ENCODE measurements around the gene VPS13C.

Gene VPS13C

DNA sequence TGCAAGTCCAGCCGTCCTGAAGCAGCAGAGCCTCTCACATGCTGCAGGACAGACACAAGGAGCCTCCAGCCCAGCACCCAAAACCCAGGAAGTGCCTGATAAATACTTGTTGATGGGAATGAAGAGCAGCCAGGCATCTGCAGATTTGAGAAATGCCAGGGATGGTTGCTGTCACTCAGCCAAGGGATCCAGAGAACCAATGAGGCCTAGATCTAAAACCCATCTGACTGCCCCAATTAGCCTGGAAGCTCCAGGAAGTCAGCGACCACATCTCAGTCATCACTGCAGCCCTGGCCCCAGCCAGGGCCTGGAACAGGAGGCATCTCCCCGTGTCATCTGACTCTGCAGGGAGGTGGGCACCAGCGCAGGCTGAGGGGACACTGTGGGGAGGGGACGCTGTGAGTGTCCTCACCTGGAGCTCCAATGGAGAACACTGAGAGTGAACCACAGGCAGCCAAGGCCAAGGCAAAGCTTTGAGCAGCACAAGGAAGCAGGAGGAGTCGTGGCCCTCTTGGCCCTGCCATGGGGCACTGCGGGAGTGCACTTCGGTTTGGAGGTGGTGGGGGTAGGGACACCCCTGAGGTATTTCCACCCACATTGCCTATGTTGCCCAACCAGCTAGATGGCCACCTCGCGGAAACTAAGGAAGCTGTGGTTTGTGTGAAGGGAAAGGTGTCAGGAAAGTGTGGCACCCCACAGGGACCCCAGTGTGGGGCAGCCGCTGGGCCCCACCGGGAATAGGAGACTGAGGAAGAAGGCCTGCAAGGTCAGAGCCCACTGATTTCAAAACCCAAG is 229.5 kb downstream of the VPS13C start:
- DNase-seq (ENCODE audit: low read depth) = no peak
- no peak overlapping the region for H3K4me3 ChIP-seq (ENCODE audit: low read depth, low read length)

DNA sequence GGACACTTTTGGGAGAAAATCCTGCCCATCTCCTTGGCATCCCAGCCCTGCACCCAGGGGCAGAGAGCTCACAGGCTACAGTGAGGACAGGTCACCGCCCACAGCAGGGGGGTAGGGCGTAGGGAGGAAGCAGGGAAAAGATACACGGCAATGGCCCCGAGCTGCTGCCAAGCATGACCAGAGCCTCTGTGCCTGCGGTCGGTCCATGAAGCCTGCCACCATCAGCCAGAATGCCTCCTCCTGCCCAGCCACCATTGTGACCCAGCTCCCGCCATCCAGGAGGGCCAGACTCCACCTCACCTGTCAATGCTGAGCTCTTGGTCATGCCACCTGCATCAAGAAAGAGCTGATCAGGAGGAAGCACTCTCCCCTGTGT is 230.7 kb downstream of the VPS13C start:
- DNase-seq (ENCODE audit: low read depth) = no peak
- H3K4me3 ChIP-seq (ENCODE audit: low read depth, low read length) = no peak overlapping the region

DNA sequence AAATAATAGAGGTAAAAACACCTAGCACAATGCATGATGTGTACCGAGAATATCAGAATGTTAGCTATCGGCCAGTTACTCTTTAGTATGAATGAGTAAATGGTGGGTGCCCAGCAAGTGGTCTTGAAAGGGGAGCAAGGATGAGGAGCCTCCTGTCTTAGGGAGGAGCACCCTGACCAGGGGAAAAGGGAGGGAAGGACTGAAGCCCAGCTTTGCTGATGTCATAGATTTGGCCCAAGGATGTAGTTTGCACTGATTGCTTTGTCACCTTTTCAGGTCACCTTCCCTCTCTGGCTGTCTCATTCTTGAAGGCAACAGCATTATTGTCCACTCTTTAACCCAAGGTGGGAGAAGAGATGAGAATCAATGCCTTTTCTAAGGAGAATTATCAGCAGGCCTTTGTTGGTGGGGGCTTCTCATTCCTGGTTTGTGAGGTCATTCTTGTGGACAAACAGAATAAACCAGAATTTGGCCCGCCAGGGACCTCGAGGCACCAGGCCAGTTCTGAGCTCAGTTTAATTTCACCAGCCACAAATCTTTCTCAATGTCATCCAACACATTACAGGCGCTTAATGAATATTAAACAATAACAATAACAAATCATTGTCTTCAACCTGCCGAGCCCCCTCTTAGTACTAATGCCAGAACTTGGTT is 231.3 kb downstream of the VPS13C start:
- no peak for DNase-seq (ENCODE audit: low read depth)
- no peak overlapping the region for H3K4me3 ChIP-seq (ENCODE audit: low read depth, low read length)

DNA sequence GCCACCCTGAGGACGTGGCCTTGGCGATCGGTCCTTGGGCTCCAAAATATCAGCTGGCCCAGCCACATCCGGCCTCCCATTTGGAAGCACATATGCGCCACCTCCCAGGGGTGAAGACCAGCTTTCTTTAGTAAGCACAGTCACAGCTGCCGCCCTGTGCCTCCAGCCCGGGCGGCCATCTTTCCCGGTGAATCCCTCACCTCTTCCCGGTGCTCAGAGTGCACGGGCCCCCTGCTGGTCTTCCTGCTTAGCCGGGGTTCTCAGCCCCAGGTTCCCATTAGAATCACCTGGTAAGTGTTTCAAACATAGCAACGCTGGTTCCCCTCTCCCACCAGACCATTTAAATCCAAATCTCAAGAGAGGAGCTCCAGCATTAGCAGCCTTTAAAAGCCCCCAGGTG is 232.2 kb downstream of the VPS13C start:
- no peak for DNase-seq (ENCODE audit: low read depth)
- no peak overlapping the region for H3K4me3 ChIP-seq (ENCODE audit: low read depth, low read length)

DNA sequence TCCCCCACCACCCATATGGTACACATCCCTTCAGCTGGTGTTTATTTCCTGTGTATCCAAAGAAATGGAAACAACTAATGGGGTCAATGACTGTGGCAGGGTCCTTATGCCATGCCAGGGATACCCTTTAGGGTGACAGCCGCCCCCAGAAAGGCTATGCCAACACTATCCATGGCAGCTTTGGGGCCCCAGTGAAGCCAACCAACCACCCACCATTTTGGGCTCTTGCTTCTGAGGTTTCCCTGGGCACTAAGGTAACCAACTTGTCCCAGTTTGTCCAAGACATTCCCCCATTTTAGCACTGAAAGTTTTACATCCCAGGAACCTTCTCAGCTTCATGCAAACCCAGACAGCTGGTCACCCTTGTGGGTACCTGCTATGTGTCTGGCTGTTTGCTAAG is 233.1 kb downstream of the VPS13C start:
- no peak for DNase-seq (ENCODE audit: low read depth)
- H3K4me3 ChIP-seq (ENCODE audit: low read depth, low read length) = no peak overlapping the region

- no peak for DNase-seq (ENCODE audit: low read depth)
- H3K4me3 ChIP-seq (ENCODE audit: low read depth, low read length) = no peak overlapping the region
These were observed 236.0 kb downstream of the VPS13C start for GRCh38 chr15:61824291-61824690.

DNA sequence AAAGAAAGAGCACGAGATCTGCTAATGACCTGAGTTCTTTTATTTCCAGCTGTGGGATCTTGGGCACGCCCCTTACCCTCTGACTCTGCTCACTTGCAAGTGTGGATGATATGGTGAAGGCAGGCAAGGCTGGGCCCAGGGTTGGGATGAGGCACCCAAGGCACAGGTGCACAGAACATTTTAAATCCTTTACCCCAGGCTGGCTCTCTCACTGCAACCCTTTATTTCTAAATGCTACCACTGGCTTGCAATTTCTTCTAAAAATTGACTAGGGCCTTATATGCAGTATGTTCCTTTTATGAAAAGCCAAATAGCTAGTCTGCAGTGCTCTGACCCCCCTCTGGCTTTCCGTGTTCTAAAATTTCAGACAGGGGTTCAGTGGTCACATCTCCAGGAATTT is 237.7 kb downstream of the VPS13C start:
- H3K4me3 ChIP-seq (ENCODE audit: low read depth, low read length) = no peak overlapping the region
- no peak for DNase-seq (ENCODE audit: low read depth)

DNA sequence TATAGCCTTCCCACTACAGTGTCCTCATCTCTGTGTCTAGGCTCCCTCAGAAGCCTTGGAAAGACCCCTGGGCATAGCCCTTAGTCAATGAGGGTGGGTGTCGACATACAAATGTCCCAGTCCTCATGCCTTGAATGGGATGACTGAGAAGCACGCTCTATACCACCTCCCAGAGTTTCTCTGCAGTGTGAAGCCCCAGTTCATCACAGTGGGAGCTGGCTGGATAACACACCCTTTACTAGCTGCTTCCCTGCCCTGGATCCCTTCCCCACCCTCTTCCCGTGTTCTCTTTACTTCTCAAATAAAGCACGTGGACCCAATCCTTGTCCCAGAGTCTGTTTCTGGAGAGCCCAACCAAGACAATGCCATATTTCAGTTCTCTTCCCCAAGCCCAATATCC is 239.3 kb downstream of the VPS13C start:
- no peak overlapping the region for H3K4me3 ChIP-seq (ENCODE audit: low read depth, low read length)
- DNase-seq (ENCODE audit: low read depth) = no peak

- no peak for DNase-seq (ENCODE audit: low read depth)
These were observed 240.0 kb downstream of the VPS13C start for GRCh38 chr15:61820212-61820611.

DNA sequence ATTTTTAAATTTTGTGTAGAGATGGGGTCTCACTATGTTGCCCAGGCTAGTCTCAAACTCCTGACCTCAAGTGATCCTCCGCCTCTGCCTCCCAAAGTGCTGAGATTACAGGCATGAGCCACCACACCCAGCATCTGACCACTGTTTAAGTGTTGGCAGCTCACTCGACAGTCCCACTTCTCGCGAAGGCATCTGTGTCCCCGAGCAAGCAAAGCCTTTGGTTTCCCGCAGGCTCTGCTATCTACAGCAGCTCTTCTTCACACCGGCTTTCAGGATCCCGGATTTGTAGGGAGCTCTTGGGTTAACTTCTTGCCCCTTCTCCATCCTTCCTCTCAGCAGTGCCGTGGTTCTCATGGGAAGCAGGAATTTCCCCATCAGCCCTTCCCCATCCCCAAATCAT is 240.9 kb downstream of the VPS13C start:
- DNase-seq (ENCODE audit: low read depth) = no peak
- no peak overlapping the region for H3K4me3 ChIP-seq (ENCODE audit: low read depth, low read length)

More at GRCh38 chr15:61820212-61820611, 240.0 kb downstream of the VPS13C start:
- no peak overlapping the region for H3K4me3 ChIP-seq (ENCODE audit: low read depth, low read length)

GRCh38 chr15:61818801-61819200 is 241.4 kb downstream of the VPS13C start:
- no peak for DNase-seq (ENCODE audit: low read depth)
- no peak overlapping the region for H3K4me3 ChIP-seq (ENCODE audit: low read depth, low read length)

DNA sequence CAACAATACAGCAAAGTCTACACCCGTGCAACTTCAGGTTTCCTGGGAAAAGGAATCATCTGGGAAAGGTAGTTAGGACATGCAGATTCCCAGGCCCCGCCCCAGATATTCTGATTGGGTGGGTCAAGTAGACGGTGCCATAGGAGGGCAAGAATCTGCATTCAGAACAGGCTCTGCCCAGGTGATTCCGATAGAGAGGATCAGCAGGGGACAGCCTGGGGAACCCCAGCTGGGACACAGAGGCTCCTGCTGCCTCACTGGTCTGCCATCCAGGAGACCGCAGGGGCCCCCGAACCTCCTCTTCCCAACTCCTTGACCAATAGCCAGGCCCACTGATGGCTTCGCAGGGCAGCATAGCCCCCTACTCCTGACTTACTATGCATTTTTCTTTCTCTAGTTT is 243.4 kb downstream of the VPS13C start:
- H3K4me3 ChIP-seq (ENCODE audit: low read depth, low read length) = no peak overlapping the region
- no peak for DNase-seq (ENCODE audit: low read depth)

DNA sequence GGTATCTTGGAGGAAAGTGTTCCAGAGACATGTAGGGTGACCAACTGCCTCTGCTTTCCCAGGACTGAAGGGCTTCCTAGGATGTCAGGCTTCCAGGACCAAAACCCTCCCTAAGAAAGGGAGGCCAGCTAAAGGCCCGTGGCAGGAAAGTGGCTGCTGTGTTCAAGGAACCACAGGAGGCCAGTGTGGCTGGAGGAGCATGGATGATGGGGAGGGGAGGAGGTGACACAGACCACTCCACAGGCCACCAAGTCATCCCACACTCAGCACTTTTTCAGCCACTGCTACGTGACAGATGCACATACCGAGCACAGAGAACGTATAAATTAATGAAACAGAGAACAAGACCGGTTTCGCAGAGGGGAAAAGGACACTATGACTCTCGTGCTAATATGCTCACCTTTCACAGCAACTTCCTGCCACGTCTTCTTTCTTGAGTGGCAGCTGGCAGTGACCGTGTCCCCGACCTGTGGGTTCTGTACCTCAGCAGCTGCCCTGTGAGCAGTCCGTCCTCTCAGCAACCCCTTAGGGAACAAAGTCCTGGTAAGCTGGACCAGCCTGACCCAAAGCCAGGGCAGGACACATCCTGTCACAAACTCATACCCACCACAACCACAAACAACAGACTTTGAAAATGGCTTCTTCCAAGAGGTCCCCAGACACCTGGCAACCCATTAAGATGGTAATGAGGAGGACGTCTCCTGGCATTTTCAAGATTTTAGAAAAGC is 244.7 kb downstream of the VPS13C start:
- no peak for DNase-seq (ENCODE audit: low read depth)
- no peak overlapping the region for H3K4me3 ChIP-seq (ENCODE audit: low read depth, low read length)

- no peak for DNase-seq (ENCODE audit: low read depth)
- no peak overlapping the region for H3K4me3 ChIP-seq (ENCODE audit: low read depth, low read length)
These were observed 247.8 kb downstream of the VPS13C start for GRCh38 chr15:61812476-61812875.

GRCh38 chr15:61811952-61812351 is 248.3 kb downstream of the VPS13C start:
- DNase-seq (ENCODE audit: low read depth) = no peak
- H3K4me3 ChIP-seq (ENCODE audit: low read depth, low read length) = no peak overlapping the region

GRCh38 chr15:61809216-61809615 is 251.0 kb downstream of the VPS13C start:
- DNase-seq (ENCODE audit: low read depth) = no peak
- H3K4me3 ChIP-seq (ENCODE audit: low read depth, low read length) = no peak overlapping the region

GRCh38 chr15:61807281-61807929 is 252.8 kb downstream of the VPS13C start:
- no peak overlapping the region for H3K4me3 ChIP-seq (ENCODE audit: low read depth, low read length)

More at GRCh38 chr15:61807281-61807929, 252.8 kb downstream of the VPS13C start:
- no peak for DNase-seq (ENCODE audit: low read depth)
